GM19395 (cell line): ENCODE data around the gene PCDHGA5.
A peak's percentile ranks its signal among the peaks of the same experiment; 100 is the strongest.
"Not testable (repeated sequence)": the region's sequence is repeated elsewhere in the genome, so short reads cannot be mapped to it uniquely, and the experiment has no call there.

ENCODE experiments used
- ATAC-seq: cut with Tn5 transposase; IDR thresholded peaks from one replicate; pipeline ENCODE4 v1.9.1; 2021; ENCODE audit warnings: mild to moderate bottlenecking, moderate library complexity; ENCODE audit not compliant: unreplicated experiment

The PCDHGA5 gene

DNA sequence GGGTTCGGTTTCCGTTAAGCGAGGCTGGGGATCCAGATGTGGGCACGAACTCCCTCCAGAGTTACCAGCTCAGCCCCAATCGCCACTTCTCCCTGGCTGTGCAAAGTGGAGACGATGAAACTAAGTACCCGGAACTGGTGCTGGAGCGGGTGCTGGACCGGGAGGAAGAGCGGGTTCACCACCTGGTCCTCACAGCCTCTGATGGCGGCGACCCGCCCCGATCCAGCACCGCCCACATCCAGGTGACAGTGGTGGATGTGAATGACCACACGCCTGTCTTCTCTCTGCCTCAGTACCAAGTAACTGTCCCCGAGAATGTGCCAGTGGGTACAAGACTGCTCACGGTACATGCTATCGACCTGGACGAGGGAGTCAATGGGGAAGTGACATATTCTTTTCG lies 19.4 kb downstream of the PCDHGA5 start:
- no peak for ATAC-seq

DNA sequence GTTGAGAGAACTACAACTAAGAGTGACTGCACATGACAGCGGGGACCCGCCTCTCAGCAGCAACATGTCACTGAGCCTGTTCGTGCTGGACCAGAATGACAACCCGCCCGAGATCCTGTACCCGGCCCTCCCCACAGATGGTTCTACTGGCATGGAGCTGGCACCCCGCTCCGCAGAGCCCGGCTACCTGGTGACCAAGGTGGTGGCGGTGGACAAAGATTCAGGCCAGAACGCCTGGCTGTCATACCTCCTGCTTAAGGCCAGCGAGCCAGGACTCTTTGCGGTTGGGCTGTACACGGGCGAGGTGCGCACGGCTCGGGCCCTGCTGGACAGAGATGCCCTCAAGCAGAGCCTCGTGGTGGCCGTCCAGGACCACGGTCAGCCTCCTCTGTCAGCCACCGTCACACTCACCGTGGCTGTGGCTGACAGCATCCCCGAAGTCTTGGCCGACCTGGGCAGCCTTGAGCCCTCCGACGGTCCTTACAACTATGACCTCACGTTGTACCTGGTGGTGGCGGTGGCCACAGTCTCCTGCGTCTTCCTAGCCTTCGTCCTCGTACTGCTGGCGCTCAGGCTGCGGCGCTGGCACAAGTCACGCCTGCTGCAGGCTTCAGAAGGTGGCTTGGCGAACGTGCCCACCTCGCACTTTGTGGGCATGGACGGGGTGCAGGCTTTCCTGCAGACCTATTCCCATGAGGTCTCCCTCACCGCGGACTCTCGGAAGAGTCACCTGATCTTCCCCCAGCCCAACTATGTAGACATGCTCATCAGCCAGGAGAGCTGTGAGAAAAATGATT lies 20.7 kb downstream of the PCDHGA5 start:
- ATAC-seq, result no peak

DNA sequence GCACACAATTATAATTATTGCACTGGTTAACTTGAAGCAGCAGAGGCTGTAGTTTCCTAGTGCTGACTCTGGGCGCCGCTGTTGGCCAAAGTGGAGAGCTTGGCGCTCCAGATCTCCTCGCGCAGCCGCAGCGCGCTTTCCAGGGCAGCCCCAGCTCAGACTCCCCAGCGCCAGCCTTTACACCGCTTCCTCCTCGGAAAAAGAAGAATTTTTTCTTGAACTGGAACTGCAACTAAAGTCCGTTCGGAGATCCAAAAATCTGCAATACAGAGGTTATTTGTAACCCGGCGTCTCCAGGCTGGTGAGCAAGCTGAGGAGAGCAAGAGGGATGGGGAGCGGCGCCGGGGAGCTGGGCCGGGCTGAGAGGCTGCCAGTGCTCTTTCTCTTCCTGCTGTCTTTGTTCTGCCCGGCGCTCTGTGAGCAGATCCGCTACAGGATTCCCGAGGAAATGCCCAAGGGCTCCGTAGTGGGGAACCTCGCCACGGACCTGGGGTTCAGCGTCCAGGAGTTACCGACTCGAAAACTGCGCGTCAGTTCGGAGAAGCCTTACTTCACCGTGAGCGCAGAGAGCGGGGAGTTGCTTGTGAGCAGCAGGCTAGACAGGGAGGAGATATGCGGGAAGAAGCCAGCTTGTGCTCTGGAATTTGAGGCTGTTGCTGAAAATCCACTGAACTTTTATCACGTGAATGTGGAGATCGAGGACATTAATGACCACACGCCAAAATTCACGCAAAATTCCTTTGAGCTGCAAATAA lies 23.8 kb downstream of the PCDHGA5 start, which contains the start of gene PCDHGB4:
Gene PCDHGB4 (plus strand): TSS at position 142 of the 755 bp plus-strand sequence. CDS start 187 bp downstream, at position 329.
- peak; percentile 83 for ATAC-seq

DNA sequence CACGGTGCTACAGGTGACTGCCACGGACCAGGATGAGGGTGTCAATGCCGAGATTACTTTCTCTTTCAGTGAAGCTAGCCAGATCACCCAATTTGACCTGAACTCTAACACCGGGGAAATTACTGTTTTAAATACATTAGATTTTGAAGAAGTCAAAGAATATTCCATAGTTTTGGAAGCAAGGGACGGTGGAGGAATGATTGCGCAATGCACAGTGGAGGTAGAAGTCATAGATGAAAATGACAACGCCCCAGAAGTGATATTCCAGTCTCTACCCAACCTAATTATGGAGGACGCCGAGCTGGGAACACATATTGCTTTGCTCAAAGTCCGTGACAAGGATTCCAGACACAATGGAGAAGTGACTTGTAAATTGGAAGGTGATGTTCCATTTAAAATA lies 24.7 kb downstream of the PCDHGA5 start:
- ATAC-seq, result no peak

DNA sequence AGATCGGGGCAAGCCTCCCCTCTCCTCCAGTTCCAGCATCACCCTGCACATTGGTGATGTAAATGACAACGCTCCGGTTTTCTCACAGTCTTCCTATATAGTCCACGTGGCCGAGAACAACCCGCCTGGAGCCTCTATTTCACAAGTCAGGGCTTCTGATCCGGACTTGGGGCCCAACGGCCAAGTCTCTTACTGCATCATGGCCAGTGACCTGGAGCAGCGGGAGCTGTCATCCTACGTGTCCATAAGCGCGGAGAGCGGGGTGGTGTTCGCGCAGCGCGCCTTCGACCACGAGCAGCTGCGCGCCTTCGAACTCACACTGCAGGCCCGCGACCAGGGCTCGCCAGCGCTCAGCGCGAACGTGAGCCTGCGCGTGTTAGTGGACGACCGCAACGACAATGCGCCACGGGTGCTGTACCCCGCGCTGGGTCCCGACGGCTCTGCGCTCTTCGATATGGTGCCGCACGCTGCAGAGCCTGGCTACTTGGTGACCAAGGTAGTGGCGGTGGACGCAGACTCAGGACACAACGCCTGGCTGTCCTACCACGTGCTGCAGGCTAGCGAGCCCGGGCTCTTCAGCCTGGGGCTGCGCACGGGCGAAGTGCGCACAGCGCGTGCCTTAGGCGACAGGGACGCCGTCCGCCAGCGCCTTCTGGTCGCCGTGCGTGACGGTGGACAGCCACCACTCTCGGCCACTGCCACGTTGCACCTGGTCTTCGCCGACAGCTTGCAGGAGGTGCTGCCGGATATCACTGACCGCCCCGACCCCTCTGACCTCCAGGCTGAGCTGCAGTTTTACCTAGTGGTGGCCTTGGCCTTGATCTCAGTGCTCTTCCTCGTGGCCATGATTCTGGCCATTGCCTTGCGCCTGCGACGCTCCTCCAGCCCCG lies 25.4 kb downstream of the PCDHGA5 start:
- no peak for ATAC-seq

DNA sequence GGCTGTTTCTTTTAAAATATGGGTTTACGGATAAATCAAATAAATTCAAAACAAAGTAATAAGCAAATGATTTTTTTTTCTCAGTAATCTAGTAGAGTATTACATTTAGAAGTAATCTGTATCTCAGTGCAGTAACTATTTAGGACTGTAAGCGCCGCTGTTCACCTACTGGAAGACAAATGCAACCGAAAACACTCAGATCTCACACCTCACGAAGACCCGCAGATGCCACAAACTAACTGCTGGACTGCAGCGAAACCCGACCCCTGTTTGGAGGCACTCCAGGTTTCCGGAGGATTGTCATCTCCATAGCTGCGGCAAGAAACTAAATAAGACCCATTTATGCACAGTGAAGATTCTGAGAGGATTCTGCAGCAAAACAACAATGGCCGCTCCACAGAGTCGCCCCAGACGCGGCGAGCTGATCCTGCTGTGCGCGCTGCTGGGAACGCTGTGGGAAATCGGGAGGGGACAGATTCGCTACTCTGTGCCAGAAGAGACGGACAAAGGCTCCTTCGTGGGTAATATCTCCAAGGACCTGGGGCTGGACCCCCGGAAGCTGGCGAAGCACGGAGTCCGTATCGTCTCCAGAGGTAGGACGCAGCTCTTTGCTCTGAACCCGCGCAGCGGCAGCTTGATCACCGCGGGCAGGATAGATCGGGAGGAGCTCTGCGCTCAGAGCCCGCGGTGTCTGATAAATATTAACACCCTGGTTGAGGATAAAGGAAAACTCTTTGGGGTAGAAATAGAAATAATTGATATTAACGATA lies 28.7 kb downstream of the PCDHGA5 start, which contains the start of gene PCDHGA8:
Gene PCDHGA8 (plus strand): TSS at position 205 of the 770 bp plus-strand sequence. CDS start 181 bp downstream, at position 386.
- ATAC-seq, result no peak

DNA sequence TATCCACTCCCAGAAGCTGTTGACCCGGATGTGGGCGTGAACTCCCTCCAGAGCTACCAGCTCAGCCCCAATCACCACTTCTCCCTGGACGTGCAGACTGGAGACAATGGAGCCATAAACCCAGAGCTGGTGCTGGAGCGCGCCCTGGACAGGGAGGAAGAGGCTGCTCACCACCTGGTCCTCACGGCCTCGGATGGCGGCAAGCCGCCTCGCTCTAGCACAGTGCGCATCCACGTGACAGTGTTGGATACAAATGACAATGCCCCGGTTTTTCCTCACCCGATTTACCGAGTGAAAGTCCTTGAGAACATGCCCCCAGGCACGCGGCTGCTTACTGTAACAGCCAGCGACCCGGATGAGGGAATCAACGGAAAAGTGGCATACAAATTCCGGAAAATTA lies 29.3 kb downstream of the PCDHGA5 start:
- ATAC-seq, result no peak

DNA sequence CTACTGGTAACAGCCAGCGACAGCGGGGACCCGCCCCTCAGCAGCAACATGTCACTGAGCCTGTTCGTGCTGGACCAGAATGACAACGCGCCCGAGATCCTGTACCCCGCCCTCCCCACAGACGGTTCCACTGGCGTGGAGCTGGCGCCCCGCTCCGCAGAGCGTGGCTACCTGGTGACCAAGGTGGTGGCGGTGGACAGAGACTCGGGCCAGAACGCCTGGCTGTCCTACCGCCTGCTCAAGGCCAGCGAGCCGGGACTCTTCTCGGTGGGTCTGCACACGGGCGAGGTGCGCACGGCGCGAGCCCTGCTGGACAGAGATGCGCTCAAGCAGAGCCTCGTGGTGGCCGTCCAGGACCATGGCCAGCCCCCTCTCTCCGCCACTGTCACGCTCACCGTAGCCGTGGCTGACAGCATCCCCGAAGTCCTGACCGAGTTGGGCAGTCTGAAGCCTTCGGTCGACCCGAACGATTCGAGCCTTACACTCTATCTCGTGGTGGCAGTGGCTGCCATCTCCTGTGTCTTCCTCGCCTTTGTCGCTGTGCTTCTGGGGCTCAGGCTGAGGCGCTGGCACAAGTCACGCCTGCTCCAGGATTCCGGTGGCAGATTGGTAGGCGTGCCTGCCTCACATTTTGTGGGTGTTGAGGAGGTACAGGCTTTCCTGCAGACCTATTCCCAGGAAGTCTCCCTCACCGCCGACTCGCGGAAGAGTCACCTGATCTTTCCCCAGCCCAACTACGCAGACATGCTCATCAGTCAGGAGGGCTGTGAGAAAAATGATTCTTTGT lies 30.6 kb downstream of the PCDHGA5 start:
- ATAC-seq, result not testable (repeated sequence)

DNA sequence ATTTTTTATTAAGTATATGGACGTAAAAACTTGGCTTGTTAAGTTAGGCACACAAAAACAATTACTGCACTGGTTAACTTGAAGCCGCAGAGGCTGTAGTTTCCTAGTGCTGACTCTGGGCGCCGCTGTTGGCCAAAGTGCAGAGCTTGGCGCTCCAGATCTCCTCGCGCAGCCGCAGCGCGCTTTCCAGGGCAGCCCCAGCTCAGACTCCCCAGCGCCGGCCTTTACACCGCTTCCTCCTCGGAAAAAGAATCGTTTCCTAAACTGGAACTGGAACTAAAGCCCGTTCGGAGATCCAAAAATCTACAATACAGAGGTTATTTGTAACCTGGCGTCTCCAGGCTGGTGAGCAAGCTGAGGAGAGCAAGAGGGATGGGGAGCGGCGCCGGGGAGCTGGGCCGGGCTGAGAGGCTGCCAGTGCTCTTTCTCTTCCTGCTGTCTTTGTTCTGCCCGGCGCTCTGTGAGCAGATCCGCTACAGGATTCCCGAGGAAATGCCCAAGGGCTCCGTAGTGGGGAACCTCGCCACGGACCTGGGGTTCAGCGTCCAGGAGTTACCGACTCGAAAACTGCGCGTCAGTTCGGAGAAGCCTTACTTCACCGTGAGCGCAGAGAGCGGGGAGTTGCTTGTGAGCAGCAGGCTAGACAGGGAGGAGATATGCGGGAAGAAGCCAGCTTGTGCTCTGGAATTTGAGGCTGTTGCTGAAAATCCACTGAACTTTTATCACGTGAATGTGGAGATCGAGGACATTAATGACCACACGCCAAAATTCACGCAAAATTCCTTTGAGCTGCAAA lies 34.0 kb downstream of the PCDHGA5 start, which contains the start of gene PCDHGB5:
Gene PCDHGB5 (plus strand): TSS at position 192 of the 796 bp plus-strand sequence. CDS start 181 bp downstream, at position 373.
- peak; percentile 99 for ATAC-seq

DNA sequence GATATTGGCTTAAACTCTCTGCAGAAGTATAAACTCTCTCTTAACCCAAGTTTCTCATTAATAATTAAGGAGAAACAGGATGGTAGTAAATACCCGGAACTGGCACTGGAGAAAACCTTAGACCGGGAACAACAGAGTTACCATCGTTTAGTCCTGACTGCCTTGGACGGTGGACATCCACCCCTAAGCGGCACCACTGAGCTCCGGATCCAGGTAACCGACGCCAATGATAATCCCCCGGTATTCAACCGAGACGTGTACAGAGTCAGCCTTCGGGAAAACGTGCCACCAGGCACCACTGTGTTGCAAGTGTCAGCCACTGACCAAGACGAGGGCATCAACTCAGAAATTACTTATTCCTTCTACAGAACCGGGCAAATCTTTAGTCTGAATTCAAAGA lies 34.6 kb downstream of the PCDHGA5 start:
- ATAC-seq, result no peak

DNA sequence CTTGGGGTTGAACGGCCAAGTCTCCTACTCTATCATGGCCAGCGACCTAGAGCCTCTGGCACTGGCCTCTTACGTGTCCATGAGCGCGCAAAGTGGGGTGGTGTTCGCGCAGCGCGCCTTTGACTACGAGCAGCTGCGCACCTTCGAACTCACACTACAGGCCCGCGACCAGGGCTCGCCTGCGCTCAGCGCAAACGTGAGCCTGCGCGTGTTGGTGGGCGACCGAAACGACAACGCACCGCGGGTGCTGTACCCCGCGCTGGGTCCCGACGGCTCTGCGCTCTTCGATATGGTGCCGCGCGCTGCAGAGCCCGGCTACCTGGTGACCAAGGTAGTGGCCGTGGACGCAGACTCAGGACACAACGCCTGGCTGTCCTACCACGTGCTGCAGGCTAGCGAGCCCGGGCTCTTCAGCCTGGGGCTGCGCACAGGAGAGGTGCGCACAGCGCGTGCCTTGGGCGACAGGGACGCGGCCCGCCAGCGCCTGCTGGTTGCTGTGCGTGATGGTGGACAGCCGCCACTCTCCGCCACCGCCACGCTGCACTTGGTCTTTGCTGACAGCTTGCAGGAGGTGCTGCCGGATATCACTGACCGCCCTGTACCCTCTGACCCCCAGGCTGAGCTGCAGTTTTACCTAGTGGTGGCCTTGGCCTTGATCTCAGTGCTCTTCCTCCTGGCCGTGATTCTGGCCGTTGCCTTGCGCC lies 35.7 kb downstream of the PCDHGA5 start:
- no peak for ATAC-seq

DNA sequence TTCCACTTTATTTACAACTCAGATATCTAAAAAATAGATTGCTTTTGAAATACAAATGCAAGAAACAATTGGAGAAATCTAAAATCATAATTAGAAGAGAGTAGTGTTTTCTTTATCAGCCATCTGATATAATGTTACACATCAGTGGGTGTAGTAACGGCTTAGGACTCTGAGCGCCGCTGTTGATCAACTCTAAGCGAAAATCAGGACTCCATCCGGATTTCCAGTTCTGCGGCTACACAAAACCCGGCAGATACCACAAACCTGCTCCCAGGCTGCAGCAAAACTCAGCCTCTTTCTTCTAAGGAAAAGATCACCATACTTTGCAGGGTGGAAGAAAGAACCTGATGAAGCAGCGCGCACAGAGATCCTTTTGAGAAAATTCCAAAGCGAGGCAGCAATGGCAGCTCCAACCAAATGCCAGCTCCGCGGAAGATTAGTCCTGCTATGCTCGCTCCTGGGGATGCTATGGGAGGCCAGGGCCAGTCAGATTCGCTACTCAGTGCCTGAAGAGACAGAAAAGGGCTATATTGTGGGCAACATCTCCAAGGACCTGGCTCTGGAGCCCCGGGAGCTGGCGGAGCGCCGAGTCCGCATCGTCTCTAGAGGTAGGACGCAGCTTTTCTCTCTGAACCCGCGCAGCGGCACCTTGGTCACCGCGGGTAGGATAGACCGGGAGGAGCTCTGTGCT lies 38.7 kb downstream of the PCDHGA5 start, which contains the start of gene PCDHGA9:
Gene PCDHGA9 (plus strand): TSS at position 226 of the 691 bp plus-strand sequence. CDS start 175 bp downstream, at position 401.
- ATAC-seq, result no peak

DNA sequence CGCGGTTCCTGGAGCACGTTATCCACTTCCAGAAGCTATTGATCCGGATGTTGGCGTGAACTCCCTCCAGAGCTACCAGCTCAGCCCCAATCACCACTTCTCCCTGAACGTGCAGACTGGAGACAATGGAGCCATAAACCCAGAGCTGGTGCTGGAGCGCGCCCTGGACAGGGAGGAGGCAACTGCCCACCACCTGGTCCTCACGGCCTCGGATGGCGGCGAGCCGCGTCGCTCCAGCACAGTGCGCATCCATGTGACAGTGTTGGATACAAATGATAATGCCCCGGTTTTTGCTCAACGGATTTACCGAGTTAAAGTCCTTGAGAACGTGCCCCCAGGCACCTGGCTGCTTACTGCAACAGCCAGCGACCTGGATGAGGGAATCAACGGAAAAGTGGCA lies 39.4 kb downstream of the PCDHGA5 start:
- no peak for ATAC-seq

DNA sequence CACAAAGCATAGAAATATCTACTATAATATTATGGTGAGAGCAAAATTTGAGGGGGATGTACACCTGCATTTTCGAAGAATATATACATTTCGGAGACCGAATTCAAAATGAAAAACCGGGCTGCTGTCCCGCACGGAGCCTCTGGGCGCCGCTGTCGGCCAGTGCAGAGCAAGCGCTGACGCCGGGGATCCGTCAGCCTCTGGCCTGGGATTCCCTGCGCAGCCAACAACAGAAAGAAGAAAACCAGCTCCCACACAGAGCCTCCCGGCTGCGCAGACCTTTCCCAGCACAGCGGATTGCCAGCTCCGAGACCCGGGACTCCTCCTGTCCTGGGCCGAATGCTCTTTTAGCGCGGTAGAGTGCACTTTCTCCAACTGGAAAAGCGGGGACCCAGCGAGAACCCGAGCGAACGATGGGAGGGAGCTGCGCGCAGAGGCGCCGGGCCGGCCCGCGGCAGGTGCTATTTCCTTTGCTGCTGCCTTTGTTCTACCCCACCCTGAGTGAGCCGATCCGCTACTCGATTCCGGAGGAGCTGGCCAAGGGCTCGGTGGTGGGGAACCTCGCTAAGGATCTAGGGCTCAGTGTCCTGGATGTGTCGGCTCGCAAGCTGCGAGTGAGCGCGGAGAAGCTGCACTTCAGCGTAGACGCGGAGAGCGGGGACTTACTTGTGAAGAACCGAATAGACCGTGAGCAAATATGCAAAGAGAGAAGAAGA lies 44.0 kb downstream of the PCDHGA5 start, which contains the start of gene PCDHGB6:
Gene PCDHGB6 (plus strand): TSS at position 232 of the 716 bp plus-strand sequence. CDS start 182 bp downstream, at position 414.
- ATAC-seq, result peak; percentile 64

DNA sequence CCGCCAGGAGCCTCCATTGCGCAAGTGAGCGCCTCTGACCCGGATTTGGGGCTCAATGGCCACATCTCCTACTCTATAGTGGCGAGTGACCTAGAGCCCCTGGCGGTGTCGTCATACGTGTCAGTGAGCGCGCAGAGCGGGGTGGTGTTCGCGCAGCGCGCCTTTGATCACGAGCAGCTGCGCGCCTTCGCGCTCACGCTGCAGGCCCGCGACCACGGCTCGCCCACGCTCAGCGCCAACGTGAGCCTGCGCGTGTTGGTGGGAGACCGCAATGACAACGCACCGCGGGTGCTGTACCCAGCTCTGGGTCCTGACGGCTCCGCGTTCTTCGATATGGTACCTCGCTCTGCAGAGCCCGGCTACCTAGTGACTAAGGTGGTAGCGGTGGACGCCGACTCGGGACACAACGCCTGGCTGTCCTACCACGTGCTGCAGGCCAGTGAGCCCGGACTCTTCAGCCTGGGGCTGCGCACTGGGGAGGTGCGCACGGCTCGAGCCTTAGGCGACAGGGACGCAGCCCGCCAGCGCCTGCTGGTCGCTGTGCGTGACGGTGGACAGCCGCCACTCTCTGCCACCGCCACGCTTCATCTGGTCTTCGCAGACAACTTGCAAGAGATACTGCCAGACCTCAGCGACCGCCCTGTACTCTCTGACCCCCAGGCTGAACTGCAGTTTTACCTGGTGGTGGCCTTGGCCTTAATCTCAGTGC lies 45.8 kb downstream of the PCDHGA5 start:
- ATAC-seq, result no peak

DNA sequence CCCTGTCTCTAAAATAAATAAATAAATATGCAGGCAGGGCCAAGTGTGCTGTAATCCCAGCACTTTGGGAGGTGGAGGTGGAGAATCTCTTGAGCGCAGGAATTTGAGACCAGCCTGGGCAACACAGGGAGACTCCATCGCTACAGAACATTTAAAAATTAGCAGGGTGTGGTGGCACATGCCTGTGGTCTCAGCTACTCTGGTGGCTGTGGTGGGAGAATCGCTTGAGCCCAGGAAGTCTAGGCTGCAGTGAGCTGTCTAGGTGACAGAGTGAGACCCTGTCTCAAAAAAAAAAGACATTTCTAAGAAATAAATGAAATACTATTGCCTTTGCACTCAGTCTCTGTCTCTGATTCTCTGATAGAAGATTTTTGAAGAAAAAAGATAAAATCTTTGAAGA lies 47.6 kb downstream of the PCDHGA5 start:
- ATAC-seq, result no peak
